HCT116 (cell line): Measurements from ENCODE around the gene MYOG. TPM values are rescaled to one million over a fixed set of nuclear protein-coding genes. Genes with fewer than 3 reads are reported as not detected.

Source experiments
- ATAC-seq: fragments of 200-7000 bp; cut with Tn5 transposase; 2 replicates; pipeline ENCODE4 v1.9.1; 2020; ENCODE audit warnings: mild to moderate bottlenecking, moderate library complexity
- BruUV-seq: library from RNA; stranded (reverse); fragments of 400-500 nt; replicated peaks from 2 replicates; lab custom pipeline; 2021; lab: Mats Ljungman, UMichigan
- CTCF ChIA-PET: fragments of 300-600 bp; sonication (Branson Sonifier 250); formaldehyde crosslinking; loops from one replicate; lab custom pipeline; 2021; ENCODE audit warnings: antibody characterized with exemption; lab: Charles Lee
- POLR2A ChIA-PET: fragments of 300-600, 350-600 bp; sonication (Branson Sonifier 250); formaldehyde crosslinking; loops from one replicate; lab custom pipeline; 2021; ENCODE audit warnings: antibody characterized with exemption; lab: Charles Lee
- RAD21 ChIA-PET, 2 experiments: fragments of 300-600 bp; sonication (Branson Sonifier 250); formaldehyde crosslinking; loops; one replicate each; lab custom pipeline; 2023; ENCODE audit warnings: low total read pairs in 2 of 2; ENCODE audit not compliant: uncharacterized antibody in 2 of 2, unreplicated experiment in 2 of 2, low non-redundant PET in 1 of 2; lab: Charles Lee
- DNase-seq: peaks from one replicate; pipeline ENCODE4 v3.0.0-alpha.2; 2010; ENCODE audit warnings: low read depth, low spot score
- H2AFZ ChIP-seq: fragments of 200-600 bp; shearing (Covaris generic), sonication (generic); 2 replicates; pipeline ENCODE4 v1.6.1; 2017; ENCODE audit warnings: low read depth, mixed run types, mixed read lengths, antibody characterized with exemption, low read length; ENCODE audit not compliant: poor library complexity, severe bottlenecking
- H3K27ac ChIP-seq: 2 replicates; pipeline ENCODE4 v1.5.1; 2012; ENCODE audit warnings: low read depth, low read length
- H3K27me3 ChIP-seq: fragments of 200-600 bp; sonication (generic); 2 replicates; pipeline ENCODE4 v1.6.1; 2016; ENCODE audit warnings: mixed run types, low read length, mixed read lengths; ENCODE audit not compliant: insufficient read depth
- H3K36me3 ChIP-seq, 2 experiments: fragments of 200-500 bp in 1 of 2; fragments of 200-600 bp in 1 of 2; sonication (Bioruptor generic) in 1 of 2; sonication (generic) in 1 of 2; 2 replicates each; pipeline versions ENCODE4 v1.5.1 to v1.6.1; 2014 to 2016; ENCODE audit warnings: low read length in 2 of 2, inconsistent platforms in 1 of 2, mixed read lengths in 1 of 2, mixed run types in 1 of 2; ENCODE audit not compliant: insufficient read depth in 2 of 2, control insufficient read depth in 1 of 2
- H3K4me1 ChIP-seq, 2 experiments: fragments of 200-600 bp in 1 of 2; sonication (generic) in 1 of 2; 2 replicates each; pipeline versions ENCODE4 v1.5.1 to v1.6.1; 2012 to 2017; ENCODE audit warnings: low read length in 2 of 2, inconsistent platforms in 1 of 2, mild to moderate bottlenecking in 1 of 2, mixed read lengths in 1 of 2, mixed run types in 1 of 2, moderate library complexity in 1 of 2; ENCODE audit not compliant: insufficient read depth in 2 of 2, control insufficient read depth in 1 of 2
- H3K4me2 ChIP-seq: fragments of 200-600 bp; sonication (generic); 2 replicates; pipeline ENCODE4 v1.6.1; 2017; ENCODE audit warnings: mixed run types, low read length, mixed read lengths
- H3K4me3 ChIP-seq, 2 experiments: fragments of 200-600 bp in 1 of 2; sonication (generic) in 1 of 2; replicated peaks in 1 of 2; 2 replicates each; pipeline ENCODE4 v1.5.1; 2011 to 2016; ENCODE audit warnings: low read length in 2 of 2, control low read depth in 1 of 2, low read depth in 1 of 2, mild to moderate bottlenecking in 1 of 2, mixed read lengths in 1 of 2, mixed run types in 1 of 2
- H3K79me2 ChIP-seq: fragments of 200-600 bp; sonication (generic); 2 replicates; pipeline ENCODE4 v1.6.1; 2017; ENCODE audit warnings: mild to moderate bottlenecking, mixed run types, low read length, moderate library complexity, mixed read lengths; ENCODE audit not compliant: insufficient read depth
- H3K9ac ChIP-seq: fragments of 200-600 bp; sonication (generic); 2 replicates; pipeline ENCODE4 v1.6.1; 2016; ENCODE audit warnings: low read length, mixed read lengths
- H3K9me2 ChIP-seq: fragments of 200-600 bp; sonication (generic), shearing (Covaris generic); 2 replicates; pipeline ENCODE4 v1.6.1; 2017; ENCODE audit warnings: mixed run types, mild to moderate bottlenecking, moderate library complexity; ENCODE audit not compliant: insufficient read depth
- H3K9me3 ChIP-seq, 2 experiments: fragments of 200-500 bp in 1 of 2; fragments of 200-600 bp in 1 of 2; sonication (Bioruptor generic) in 1 of 2; sonication (generic) in 1 of 2; 2 replicates each; pipeline ENCODE4 v1.6.1; 2014 to 2017; ENCODE audit warnings: low read length in 2 of 2, mixed read lengths in 2 of 2, inconsistent platforms in 1 of 2, low read depth in 1 of 2, mild to moderate bottlenecking in 1 of 2, mixed run types in 1 of 2, moderate library complexity in 1 of 2; ENCODE audit not compliant: control insufficient read depth in 1 of 2, insufficient read depth in 1 of 2
- H4K20me1 ChIP-seq: fragments of 200-600 bp; sonication (generic), shearing (Covaris generic); 2 replicates; pipeline ENCODE4 v1.6.1; 2017; ENCODE audit warnings: mixed run types, mild to moderate bottlenecking, moderate library complexity; ENCODE audit not compliant: insufficient read depth
- ATF3 ChIP-seq: IDR thresholded peaks from 2 replicates; pipeline ENCODE4 v1.6.1; 2012
- CEBPB ChIP-seq: IDR thresholded peaks from 2 replicates; pipeline ENCODE4 v1.6.1; 2012; ENCODE audit warnings: low read depth
- EZH2 ChIP-seq: fragments of 200-600 bp; sonication (generic); IDR thresholded peaks from 2 replicates; pipeline ENCODE4 v1.6.1; 2017; ENCODE audit warnings: antibody characterized with exemption, mixed run types
- EZH2phosphoT487 ChIP-seq: fragments of 200-600 bp; IDR thresholded peaks from 2 replicates; pipeline ENCODE4 v1.6.1; 2018; ENCODE audit warnings: antibody characterized with exemption, borderline replicate concordance
- JUND ChIP-seq: IDR thresholded peaks from 2 replicates; pipeline ENCODE4 v1.6.1; 2012
- RAD21 ChIP-seq: IDR thresholded peaks from 2 replicates; pipeline ENCODE4 v1.6.1; 2012; ENCODE audit warnings: low read depth, mild to moderate bottlenecking
- SP1 ChIP-seq: IDR thresholded peaks from 2 replicates; pipeline ENCODE4 v1.6.1; 2012; ENCODE audit warnings: low read depth
- YY1 ChIP-seq: IDR thresholded peaks from 2 replicates; pipeline ENCODE4 v1.6.1; 2011; ENCODE audit warnings: low read length, low read depth, moderate library complexity, mild to moderate bottlenecking; ENCODE audit not compliant: insufficient replicate concordance; ENCODE audit errors: extremely low read depth
- ZFX ChIP-seq: fragments of 450-650 bp; IDR thresholded peaks from 2 replicates; pipeline ENCODE4 v1.6.1; 2017
- intact Hi-C: fragments of 100-400 bp; cut with micrococcal nuclease; formaldehyde crosslinking; loops from 2 replicates; pipeline ENCODE4 v1.10.0; 2022
- total RNA-seq: library from RNA; stranded (reverse); gene quantifications from one replicate; pipeline ENCODE4 v1.2.1, GENCODE V29; 2021; ENCODE audit not compliant: unreplicated experiment

Gene MYOG
- total RNA-seq, 1 experiment from 2014 or later, result not detected

DNA sequence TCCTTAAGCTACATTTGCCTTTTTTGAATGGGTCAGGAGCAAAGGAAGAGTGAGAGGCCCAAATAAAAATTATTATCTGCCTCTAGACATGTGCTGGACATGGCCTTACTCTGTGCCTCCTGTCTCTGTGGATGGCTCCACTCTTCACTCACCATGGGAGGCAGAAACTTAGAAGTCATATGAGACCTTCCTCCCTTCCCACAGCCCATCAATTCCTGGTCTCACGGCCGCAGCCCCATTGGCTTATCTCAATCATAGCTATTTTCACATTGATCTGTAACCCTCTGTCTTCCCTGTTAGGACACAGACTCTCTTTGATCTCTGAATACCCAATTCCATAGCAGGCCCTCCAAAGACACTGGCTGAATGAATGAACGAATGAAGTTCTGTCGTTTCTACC, 27.5 kb upstream of the MYOG start:
- no peak overlapping the region for H3K9ac ChIP-seq
- TF ChIP-seq SP1 (no peak), YY1 (no peak), ATF3 (no peak), EZH2 (no peak), JUND (no peak)
- H3K4me3 ChIP-seq, result no peak overlapping the region
- intact Hi-C loops, result no loop called here
- H3K9me3 ChIP-seq, result no peaks in the 10 kb centered on the region
- POLR2A ChIA-PET, result no interaction called here
- H3K9me2 ChIP-seq, result no peaks in the 10 kb centered on the region
- no peak overlapping the region for H3K4me2 ChIP-seq
- CTCF ChIA-PET, result interaction anchor here (1.6 to 1.9 kb wide), 2 partner anchors 103 to 154 kb away, joined by 3 to 5 read pairs; no protein-coding TSS in a partner anchor
- peaks cover 64% of the 10 kb centered on the region for H3K27me3 ChIP-seq
- no peak for DNase-seq
- H2AFZ ChIP-seq, result no peak overlapping the region
- peaks cover 0 to 10% of the 10 kb centered on the region in 2 experiments; a peak in 1 of 4 replicates for H3K4me1 ChIP-seq
- BruUV-seq, result no TSS peak
- no peaks in the 10 kb centered on the region for H4K20me1 ChIP-seq
- no peaks in the 10 kb centered on the region for H3K36me3 ChIP-seq
- no peak for ATAC-seq
- H3K79me2 ChIP-seq, result no peaks in the 10 kb centered on the region
- H3K27ac ChIP-seq, result no peak overlapping the region
- RAD21 ChIA-PET, result no interaction called here

GRCh38 chr1:203112475-203112874, 26.7 kb upstream of the MYOG start:
- no peaks in the 10 kb centered on the region for H4K20me1 ChIP-seq
- CTCF ChIA-PET, result interaction anchor here (1.6 to 1.9 kb wide), 2 partner anchors 104 to 155 kb away, joined by 3 to 5 read pairs; no protein-coding TSS in a partner anchor
- no peak for DNase-seq
- ATAC-seq, result no peak
- H3K9me2 ChIP-seq, result no peaks in the 10 kb centered on the region
- no peaks in the 10 kb centered on the region for H3K9me3 ChIP-seq
- BruUV-seq, result no TSS peak
- H3K4me3 ChIP-seq, result no peak overlapping the region
- no peaks in the 10 kb centered on the region for H3K36me3 ChIP-seq
- RAD21 ChIA-PET, result no interaction called here
- intact Hi-C loops, result no loop called here
- H3K9ac ChIP-seq, result no peak overlapping the region
- H2AFZ ChIP-seq, result no peak overlapping the region
- no peaks in the 10 kb centered on the region for H3K79me2 ChIP-seq
- TF ChIP-seq YY1, result no peak
- TF ChIP-seq SP1, result no peak
- no peak for TF ChIP-seq RAD21
- TF ChIP-seq ZFX, result no peak
- TF ChIP-seq CEBPB, result no peak
- no peak for TF ChIP-seq EZH2phosphoT487
- H3K4me2 ChIP-seq, result no peak overlapping the region
- POLR2A ChIA-PET, result no interaction called here
- H3K4me1 ChIP-seq, result peaks cover 0 to 1% of the 10 kb centered on the region in 2 experiments; a peak in 1 of 4 replicates
- H3K27me3 ChIP-seq, result peaks cover 72% of the 10 kb centered on the region
- H3K27ac ChIP-seq, result no peak overlapping the region
